ENCODE results near the gene COMMD4. TPM values are rescaled to one million over a fixed set of nuclear protein-coding genes. Genes with fewer than 3 reads are reported as not detected.
"Not testable (repeated sequence)": the region's sequence is repeated elsewhere in the genome, so short reads cannot be mapped to it uniquely, and the experiment has no call there.

Gene COMMD4
- total RNA-seq, 4 donors from 2014 or later, result 46.9 to 75.2 (median 55.2) TPM

- Histone ChIP-seq H3K27ac (no peak overlapping the region), H3K4me1 (peaks cover 25% of the 10 kb centered on the region), H3K9me3 (no peaks in the 10 kb centered on the region), H3K4me3 (no peak overlapping the region), H3K27me3 (no peaks in the 10 kb centered on the region), H3K36me3 (peaks cover 22% of the 10 kb centered on the region)
- 78% methylated on average over 5 of the region's 13 CpGs for WGBS
- no peak for DNase-seq (ENCODE audit: low spot score in 2 of 2)
- TF ChIP-seq EP300 (IDR thresholded peaks at IDR 0.05), result no peak
- no peak for TF ChIP-seq POLR2A (IDR thresholded peaks at IDR 0.05)
- no peak for TF ChIP-seq POLR2AphosphoS5 (IDR thresholded peaks at IDR 0.05)
- TF ChIP-seq CTCF (IDR thresholded peaks at IDR 0.05), result no peak
Measured at GRCh38 chr15:75339531-75340240, 3.8 kb downstream of the COMMD4 start.

GRCh38 chr15:75342221-75342620 is 6.4 kb downstream of the COMMD4 start:
- no peak for DNase-seq (ENCODE audit: low spot score in 2 of 2)
- 82% methylated on average over 6 of the region's 6 CpGs for WGBS
- no peak for TF ChIP-seq POLR2A (IDR thresholded peaks at IDR 0.05)
- no peak for TF ChIP-seq POLR2AphosphoS5 (IDR thresholded peaks at IDR 0.05)
- no peak for TF ChIP-seq EP300 (IDR thresholded peaks at IDR 0.05)
- TF ChIP-seq CTCF (IDR thresholded peaks at IDR 0.05), result no peak

GRCh38 chr15:75343953-75344352 is 8.1 kb downstream of the COMMD4 start:
- 41% methylated on average over 8 of the region's 8 CpGs for WGBS
- H3K9me3 ChIP-seq; H3K27ac ChIP-seq; H3K27me3 ChIP-seq; DNase-seq (ENCODE audit: low spot score in 2 of 2); H3K4me3 ChIP-seq: not testable (repeated sequence)
- H3K4me1 ChIP-seq, result peaks cover 21% of the 10 kb centered on the region
- H3K36me3 ChIP-seq, result peaks cover 21% of the 10 kb centered on the region

More at GRCh38 chr15:75342221-75342620, 6.4 kb downstream of the COMMD4 start:
- H3K4me3 ChIP-seq, result no peak overlapping the region
- H3K27me3 ChIP-seq, result no peaks in the 10 kb centered on the region
- H3K9me3 ChIP-seq, result no peaks in the 10 kb centered on the region
- peaks cover 22% of the 10 kb centered on the region for H3K36me3 ChIP-seq
- H3K27ac ChIP-seq, result no peak overlapping the region
- peaks cover 13% of the 10 kb centered on the region for H3K4me1 ChIP-seq

GRCh38 chr15:75346796-75347221 is 10.9 kb downstream of the COMMD4 start, which contains the start of gene NEIL1:
Gene NEIL1 (plus strand): TSS chr15:75347039. CDS start chr15:75348906, 1,867 bp downstream.
- Histone ChIP-seq H3K4me1 (peaks cover 24% of the 10 kb centered on the region), H3K27me3 (no peaks in the 10 kb centered on the region), H3K9me3 (no peaks in the 10 kb centered on the region), H3K27ac (peak within 1 kb of the TSS; percentile 71), H3K4me3 (peak within 1 kb of the TSS; percentile 95), H3K36me3 (no peaks in the 10 kb centered on the region)
- WGBS, result 21% methylated on average over 20 of the region's 20 CpGs
- DNase-seq (ENCODE audit: low spot score in 2 of 2), result no peak
- peak in 1 of 3 donors; percentile 28 for TF ChIP-seq POLR2AphosphoS5 (IDR thresholded peaks at IDR 0.05)
- no peak for TF ChIP-seq EP300 (IDR thresholded peaks at IDR 0.05)

GRCh38 chr15:75347222-75348033 is 11.6 kb downstream of the COMMD4 start:
- H3K27ac ChIP-seq, result peak overlapping the region; percentile 71
- TF ChIP-seq POLR2AphosphoS5 (IDR thresholded peaks at IDR 0.05) (no peak), EP300 (IDR thresholded peaks at IDR 0.05) (no peak), CTCF (IDR thresholded peaks at IDR 0.05) (no peak), POLR2A (IDR thresholded peaks at IDR 0.05) (no peak)
- peaks cover 24% of the 10 kb centered on the region for H3K4me1 ChIP-seq
- peak in 1 of 2 donors; percentile 89 for DNase-seq (ENCODE audit: low spot score in 2 of 2)
- no peaks in the 10 kb centered on the region for H3K9me3 ChIP-seq
- H3K4me3 ChIP-seq, result peak overlapping the region; percentile 95
- WGBS, result 1% methylated on average over 31 of the region's 65 CpGs
- no peaks in the 10 kb centered on the region for H3K36me3 ChIP-seq
- no peaks in the 10 kb centered on the region for H3K27me3 ChIP-seq

GRCh38 chr15:75348034-75348561 is 12.2 kb downstream of the COMMD4 start:
- no peak for DNase-seq (ENCODE audit: low spot score in 2 of 2)
- 1% methylated on average over 20 of the region's 45 CpGs for WGBS
- peak overlapping the region; percentile 71 for H3K27ac ChIP-seq

More at GRCh38 chr15:75348034-75348561, 12.2 kb downstream of the COMMD4 start:
- Histone ChIP-seq H3K27me3 (no peaks in the 10 kb centered on the region), H3K36me3 (no peaks in the 10 kb centered on the region), H3K4me1 (peaks cover 24% of the 10 kb centered on the region), H3K4me3 (peak overlapping the region; percentile 95), H3K9me3 (no peaks in the 10 kb centered on the region)
- TF ChIP-seq CTCF (IDR thresholded peaks at IDR 0.05), result no peak

Data from suprapubic skin (tissue), 4 donors.